ENCODE measurements around the gene VAPA.
A peak's percentile ranks its signal among the peaks of the same experiment; 100 is the strongest.
"Not testable (repeated sequence)": the region's sequence is repeated elsewhere in the genome, so short reads cannot be mapped to it uniquely, and the experiment has no call there.

Gene VAPA

DNA sequence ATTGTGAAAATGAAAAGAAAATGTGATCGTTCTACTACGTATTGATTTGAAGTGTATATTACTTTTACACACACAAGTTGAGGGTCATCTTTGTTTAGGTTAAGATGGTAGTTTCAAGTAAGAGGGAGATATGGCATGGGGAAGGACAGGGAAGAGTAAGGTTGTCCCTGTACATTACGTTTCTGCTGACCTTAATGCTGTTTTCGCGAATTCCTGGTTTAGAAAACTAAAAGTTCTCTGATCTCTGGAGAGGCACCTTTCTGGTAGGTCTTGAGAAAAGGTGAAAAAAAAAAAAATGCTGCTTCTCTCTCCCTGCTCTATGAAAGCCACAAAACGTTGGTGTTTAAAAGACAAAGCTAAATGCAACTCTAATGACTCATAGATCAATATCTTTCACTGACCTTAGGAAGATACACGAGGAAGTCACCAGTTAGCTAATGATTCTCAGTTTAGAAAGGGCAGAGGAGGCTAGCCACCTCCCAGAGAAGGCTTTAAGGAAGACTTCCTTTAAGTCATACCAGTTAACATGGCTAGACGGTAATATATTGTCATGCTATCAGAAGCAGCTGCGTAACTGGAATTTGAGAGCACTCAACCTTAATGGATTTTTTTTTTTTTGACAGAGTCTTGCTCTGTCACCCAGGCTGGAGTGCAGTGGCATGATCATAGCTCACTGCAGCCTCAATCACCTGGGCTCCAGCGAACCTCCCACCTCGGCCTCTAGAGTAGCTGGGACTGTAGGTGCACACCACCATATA is 14.8 kb upstream of the VAPA start:
- Mint-ChIP-seq H3K27ac (no peak overlapping the region), H3K27me3 (peaks cover 10% of the 10 kb centered on the region), H3K36me3 (ENCODE audit: low read depth) (no peaks in the 10 kb centered on the region), H3K9me3 (no peaks in the 10 kb centered on the region), H3K4me1 (ENCODE audit: low read depth) (peaks cover 8% of the 10 kb centered on the region), H3K4me3 (no peak overlapping the region)
- DNase-seq, result no peak

GRCh38 chr18:9899550-9899930 is 14.3 kb upstream of the VAPA start:
- H3K4me1 Mint-ChIP-seq (ENCODE audit: low read depth); H3K9me3 Mint-ChIP-seq; H3K27ac Mint-ChIP-seq; H3K4me3 Mint-ChIP-seq; H3K36me3 Mint-ChIP-seq (ENCODE audit: low read depth); H3K27me3 Mint-ChIP-seq; DNase-seq: not testable (repeated sequence)

GRCh38 chr18:9900699-9901098 is 13.1 kb upstream of the VAPA start:
- no peak overlapping the region for H3K4me3 Mint-ChIP-seq
- no peak overlapping the region for H3K27ac Mint-ChIP-seq
- peaks cover 21% of the 10 kb centered on the region for H3K27me3 Mint-ChIP-seq
- H3K9me3 Mint-ChIP-seq, result no peaks in the 10 kb centered on the region
- H3K4me1 Mint-ChIP-seq (ENCODE audit: low read depth), result peaks cover 8% of the 10 kb centered on the region
- DNase-seq, result no peak
- H3K36me3 Mint-ChIP-seq (ENCODE audit: low read depth), result no peaks in the 10 kb centered on the region

GRCh38 chr18:9901377-9901776 is 12.4 kb upstream of the VAPA start:
- Mint-ChIP-seq H3K27ac (no peak overlapping the region), H3K4me1 (ENCODE audit: low read depth) (peaks cover 8% of the 10 kb centered on the region), H3K4me3 (no peak overlapping the region), H3K27me3 (peaks cover 25% of the 10 kb centered on the region), H3K36me3 (ENCODE audit: low read depth) (no peaks in the 10 kb centered on the region), H3K9me3 (no peaks in the 10 kb centered on the region)
- no peak for DNase-seq

- DNase-seq; H3K9me3 Mint-ChIP-seq; H3K4me1 Mint-ChIP-seq (ENCODE audit: low read depth); H3K36me3 Mint-ChIP-seq (ENCODE audit: low read depth); H3K4me3 Mint-ChIP-seq; H3K27ac Mint-ChIP-seq: not testable (repeated sequence)
- H3K27me3 Mint-ChIP-seq, result peaks cover 27% of the 10 kb centered on the region
Observed at GRCh38 chr18:9902264-9902663, 11.6 kb upstream of the VAPA start.

DNA sequence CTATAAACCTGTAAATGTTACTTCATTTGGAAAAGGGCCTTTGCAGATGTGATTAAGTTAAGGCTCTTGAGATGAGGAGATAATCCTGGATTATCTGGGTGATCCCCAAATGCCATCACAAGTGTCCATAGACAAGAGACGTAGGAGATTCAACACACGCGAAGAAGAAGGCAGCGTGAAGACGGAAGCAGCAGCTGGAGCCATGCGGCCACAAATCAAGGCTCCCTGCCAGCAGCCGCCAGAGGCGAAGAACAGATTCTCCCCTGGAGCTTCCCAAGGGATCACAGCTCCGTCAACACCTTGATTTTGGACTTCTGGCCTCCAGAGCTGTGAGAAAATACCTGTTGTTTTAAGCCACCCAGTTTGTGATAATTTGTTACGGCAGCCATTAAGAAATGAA is 11.0 kb upstream of the VAPA start:
- Mint-ChIP-seq H3K36me3 (ENCODE audit: low read depth) (no peaks in the 10 kb centered on the region), H3K27me3 (peaks cover 27% of the 10 kb centered on the region), H3K4me3 (no peak overlapping the region), H3K4me1 (ENCODE audit: low read depth) (peaks cover 8% of the 10 kb centered on the region), H3K27ac (no peak overlapping the region), H3K9me3 (no peaks in the 10 kb centered on the region)
- DNase-seq, result no peak

GRCh38 chr18:9905401-9905922 is 8.4 kb upstream of the VAPA start:
- H3K36me3 Mint-ChIP-seq (ENCODE audit: low read depth), result no peaks in the 10 kb centered on the region
- no peak overlapping the region for H3K27ac Mint-ChIP-seq
- no peaks in the 10 kb centered on the region for H3K9me3 Mint-ChIP-seq
- peaks cover 27% of the 10 kb centered on the region for H3K27me3 Mint-ChIP-seq
- H3K4me1 Mint-ChIP-seq (ENCODE audit: low read depth), result no peaks in the 10 kb centered on the region
- no peak for DNase-seq
- H3K4me3 Mint-ChIP-seq, result no peak overlapping the region

- H3K27me3 Mint-ChIP-seq, result peaks cover 27% of the 10 kb centered on the region
- H3K9me3 Mint-ChIP-seq, result no peaks in the 10 kb centered on the region
- H3K27ac Mint-ChIP-seq, result no peak overlapping the region
- H3K36me3 Mint-ChIP-seq (ENCODE audit: low read depth), result no peaks in the 10 kb centered on the region
- DNase-seq, result no peak
- H3K4me1 Mint-ChIP-seq (ENCODE audit: low read depth), result no peaks in the 10 kb centered on the region
- H3K4me3 Mint-ChIP-seq, result no peak overlapping the region
Observed at GRCh38 chr18:9906481-9906880, 7.3 kb upstream of the VAPA start.

GRCh38 chr18:9907867-9908266 is 5.9 kb upstream of the VAPA start:
- H3K9me3 Mint-ChIP-seq, result no peaks in the 10 kb centered on the region
- no peak for DNase-seq
- peaks cover 25% of the 10 kb centered on the region for H3K27me3 Mint-ChIP-seq
- H3K27ac Mint-ChIP-seq, result no peak overlapping the region
- H3K36me3 Mint-ChIP-seq (ENCODE audit: low read depth), result no peaks in the 10 kb centered on the region
- H3K4me1 Mint-ChIP-seq (ENCODE audit: low read depth), result peaks cover 2% of the 10 kb centered on the region
- H3K4me3 Mint-ChIP-seq, result no peak overlapping the region

GRCh38 chr18:9910071-9910470 is 3.7 kb upstream of the VAPA start:
- Mint-ChIP-seq H3K36me3 (ENCODE audit: low read depth) (peaks cover 2% of the 10 kb centered on the region), H3K27me3 (peaks cover 13% of the 10 kb centered on the region), H3K9me3 (no peaks in the 10 kb centered on the region), H3K4me3 (no peak overlapping the region), H3K27ac (no peak overlapping the region), H3K4me1 (ENCODE audit: low read depth) (peaks cover 8% of the 10 kb centered on the region)
- DNase-seq, result no peak

DNA sequence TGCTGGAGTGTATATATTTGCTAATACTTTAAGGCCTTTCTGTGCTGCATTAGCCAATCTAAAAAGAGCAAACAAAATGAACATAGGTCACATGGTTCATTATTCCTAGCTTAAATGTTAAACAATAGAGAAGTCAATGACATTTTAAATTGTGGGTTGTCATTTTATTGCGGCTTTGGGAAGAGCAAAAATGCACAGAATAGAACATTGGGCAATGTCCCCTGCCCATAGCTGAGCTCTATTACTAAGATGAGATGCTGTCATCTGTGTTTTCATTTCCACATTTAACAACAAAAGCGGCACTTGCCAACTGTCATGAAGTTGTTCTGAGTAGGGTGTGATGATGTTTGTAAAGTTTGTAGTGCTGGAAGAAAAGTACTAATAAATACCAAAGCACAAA is 3.2 kb upstream of the VAPA start:
- H3K4me3 Mint-ChIP-seq, result no peak overlapping the region
- no peak overlapping the region for H3K27ac Mint-ChIP-seq
- no peak for DNase-seq
- H3K9me3 Mint-ChIP-seq, result no peaks in the 10 kb centered on the region
- peaks cover 14% of the 10 kb centered on the region for H3K4me1 Mint-ChIP-seq (ENCODE audit: low read depth)
- peaks cover 7% of the 10 kb centered on the region for H3K27me3 Mint-ChIP-seq
- H3K36me3 Mint-ChIP-seq (ENCODE audit: low read depth), result peaks cover 8% of the 10 kb centered on the region

DNA sequence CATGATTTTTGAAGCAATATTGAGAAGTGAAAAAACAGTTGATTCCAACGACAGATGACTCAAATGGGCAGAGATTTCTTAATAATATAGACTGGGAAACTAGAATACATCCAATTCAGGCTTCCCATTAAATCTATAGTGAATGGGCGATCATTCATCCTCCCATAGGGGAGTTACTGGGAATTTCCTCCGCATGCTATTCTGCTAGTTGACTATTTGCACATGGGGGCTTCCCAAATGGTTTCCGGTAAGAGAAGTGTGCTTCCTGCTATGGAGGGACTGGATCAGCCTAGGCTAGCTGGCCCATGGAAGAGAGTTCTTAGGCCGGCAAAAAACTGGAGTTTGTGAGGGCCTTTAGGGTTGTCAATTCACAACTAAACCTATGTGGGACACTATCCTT is 2.6 kb upstream of the VAPA start:
- Mint-ChIP-seq H3K4me3 (no peak overlapping the region), H3K27me3 (peaks cover 2% of the 10 kb centered on the region), H3K9me3 (no peaks in the 10 kb centered on the region), H3K4me1 (ENCODE audit: low read depth) (peaks cover 19% of the 10 kb centered on the region), H3K27ac (no peak overlapping the region), H3K36me3 (ENCODE audit: low read depth) (peaks cover 11% of the 10 kb centered on the region)
- no peak for DNase-seq

DNA sequence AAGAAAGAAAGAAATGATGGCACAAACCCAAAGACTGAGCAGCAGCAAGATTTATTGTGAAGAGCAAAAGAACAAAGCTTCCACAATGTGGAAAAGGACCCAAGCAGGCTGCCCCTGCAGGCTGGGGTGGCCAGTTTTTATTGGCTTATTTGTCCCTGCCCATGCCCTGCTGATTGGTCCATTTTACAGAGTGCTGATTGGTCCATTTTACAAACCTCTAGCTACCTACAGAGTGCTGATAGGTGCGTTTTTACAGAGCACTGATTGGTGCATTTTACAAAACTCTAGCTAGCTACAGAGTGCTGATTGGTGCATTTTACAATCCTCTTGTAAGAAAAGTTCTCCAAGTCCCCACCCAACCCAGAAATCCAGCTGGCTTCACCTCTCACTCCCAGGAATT is 1.5 kb upstream of the VAPA start:
- not testable (repeated sequence) for H3K4me3 Mint-ChIP-seq, H3K27me3 Mint-ChIP-seq, H3K9me3 Mint-ChIP-seq, DNase-seq, H3K27ac Mint-ChIP-seq
- Mint-ChIP-seq H3K4me1 (ENCODE audit: low read depth) (peaks cover 27% of the 10 kb centered on the region), H3K36me3 (ENCODE audit: low read depth) (peaks cover 13% of the 10 kb centered on the region)

DNA sequence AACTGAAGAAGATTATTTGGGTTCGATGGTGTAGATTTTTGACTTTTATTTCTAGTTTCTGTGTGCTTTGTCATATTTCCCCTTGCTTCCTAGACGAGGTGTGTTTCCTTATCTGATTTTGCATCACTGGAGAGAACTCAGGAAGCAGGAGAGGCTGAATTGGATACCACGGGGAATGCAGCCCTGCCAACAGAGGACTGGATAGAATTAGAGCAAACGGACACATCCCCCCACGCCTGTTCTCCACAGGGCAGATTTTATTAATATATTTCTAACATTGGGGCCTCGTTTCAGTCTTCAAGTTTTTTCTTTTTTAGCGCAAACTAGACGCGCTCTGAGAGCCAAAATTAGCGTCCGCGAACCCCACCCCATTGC is 678 bp upstream of the VAPA start:
- DNase-seq, result no peak
- Mint-ChIP-seq H3K27ac (peak overlapping the region; percentile 99), H3K27me3 (no peaks in the 10 kb centered on the region), H3K4me3 (peak overlapping the region; percentile 88), H3K9me3 (no peaks in the 10 kb centered on the region), H3K4me1 (ENCODE audit: low read depth) (peaks cover 28% of the 10 kb centered on the region), H3K36me3 (ENCODE audit: low read depth) (peaks cover 13% of the 10 kb centered on the region)

- no peaks in the 10 kb centered on the region for H3K9me3 Mint-ChIP-seq
- DNase-seq, result no peak
- H3K27me3 Mint-ChIP-seq, result no peaks in the 10 kb centered on the region
- H3K36me3 Mint-ChIP-seq (ENCODE audit: low read depth), result peaks cover 13% of the 10 kb centered on the region
- peak overlapping the region; percentile 88 for H3K4me3 Mint-ChIP-seq
- peaks cover 28% of the 10 kb centered on the region for H3K4me1 Mint-ChIP-seq (ENCODE audit: low read depth)
- H3K27ac Mint-ChIP-seq, result peak overlapping the region; percentile 90
Observed at GRCh38 chr18:9914334-9914583, 443 bp downstream of the VAPA start.

Measured in activated T-cell treated with anti-CD3 and anti-CD28 coated beads, Interleukin-2, amount 50 U/mL, for 24 hours (primary cell).